H9 (cell line): ENCODE measurements around the gene EPHA2. TPM values are rescaled to one million over a fixed set of nuclear protein-coding genes. Genes with fewer than 3 reads are reported as not detected.

ENCODE experiments used
- DNase-seq: peaks from one replicate; pipeline ENCODE4 v3.0.0-alpha.2; 2017
- H2AFZ ChIP-seq: one replicate; pipeline ENCODE4 v1.6.1; 2013; ENCODE audit warnings: mild to moderate bottlenecking, low read length, control low read depth, moderate library complexity
- H2AK5ac ChIP-seq: 2 replicates; pipeline ENCODE4 v1.6.1; 2013; ENCODE audit warnings: low read length, control low read depth, mixed read lengths; ENCODE audit not compliant: insufficient read length
- H2BK120ac ChIP-seq: one replicate; pipeline ENCODE4 v1.6.1; 2013; ENCODE audit warnings: low read depth, mild to moderate bottlenecking, low read length, control low read depth, inconsistent platforms; ENCODE audit not compliant: poor library complexity, severe bottlenecking
- H2BK12ac ChIP-seq: 2 replicates; pipeline ENCODE4 v1.6.1; 2013; ENCODE audit warnings: low read length, control low read depth, mixed read lengths, low read depth; ENCODE audit not compliant: insufficient read length
- H2BK15ac ChIP-seq: 2 replicates; pipeline ENCODE4 v1.6.1; 2013; ENCODE audit warnings: low read depth, low read length, control low read depth
- H2BK20ac ChIP-seq: one replicate; pipeline ENCODE4 v1.6.1; 2013; ENCODE audit warnings: low read depth, mild to moderate bottlenecking, low read length, control low read depth, inconsistent platforms; ENCODE audit not compliant: poor library complexity, severe bottlenecking
- H2BK5ac ChIP-seq: 2 replicates; pipeline ENCODE4 v1.6.1; 2013; ENCODE audit warnings: low read length, control low read depth, mixed read lengths; ENCODE audit not compliant: insufficient read length
- H3K14ac ChIP-seq: 2 replicates; pipeline ENCODE4 v1.6.1; 2013; ENCODE audit warnings: low read length, control low read depth; ENCODE audit not compliant: insufficient read depth
- H3K18ac ChIP-seq: 2 replicates; pipeline ENCODE4 v1.6.1; 2013; ENCODE audit warnings: low read depth, mild to moderate bottlenecking, mixed read lengths, low read length, control low read depth; ENCODE audit not compliant: insufficient read length
- H3K23ac ChIP-seq: 2 replicates; pipeline ENCODE4 v1.6.1; 2013; ENCODE audit warnings: low read length, control low read depth, mixed read lengths, low read depth; ENCODE audit not compliant: insufficient read length
- H3K23me2 ChIP-seq: 2 replicates; pipeline ENCODE4 v1.6.1; 2013; ENCODE audit warnings: low read depth, mild to moderate bottlenecking, mixed read lengths, low read length, control low read depth; ENCODE audit not compliant: insufficient read length, poor library complexity, severe bottlenecking
- H3K27ac ChIP-seq: 2 replicates; pipeline ENCODE4 v1.5.1; 2013; ENCODE audit warnings: low read length, control low read depth, mixed read lengths, low read depth; ENCODE audit not compliant: insufficient read length
- H3K27me3 ChIP-seq: 2 replicates; pipeline ENCODE4 v1.6.1; 2013; ENCODE audit warnings: low read length, control low read depth, inconsistent platforms; ENCODE audit not compliant: insufficient read depth
- H3K4ac ChIP-seq: 2 replicates; pipeline ENCODE4 v1.6.1; 2013; ENCODE audit warnings: low read depth, mild to moderate bottlenecking, control low read depth, inconsistent platforms, low read length, moderate library complexity
- H3K4me1 ChIP-seq: 2 replicates; pipeline ENCODE4 v1.6.1; 2013; ENCODE audit warnings: low read length, control low read depth, inconsistent platforms; ENCODE audit not compliant: insufficient read depth
- H3K4me2 ChIP-seq: 2 replicates; pipeline ENCODE4 v1.6.1; 2013; ENCODE audit warnings: low read length, control low read depth, mixed read lengths; ENCODE audit not compliant: insufficient read length, insufficient read depth
- H3K56ac ChIP-seq: 2 replicates; pipeline ENCODE4 v1.6.1; 2013; ENCODE audit warnings: low read depth, mild to moderate bottlenecking, mixed read lengths, low read length, control low read depth; ENCODE audit not compliant: insufficient read length
- H3K79me1 ChIP-seq: 2 replicates; pipeline ENCODE4 v1.6.1; 2013; ENCODE audit warnings: low read depth, mild to moderate bottlenecking, moderate library complexity, low read length, control low read depth, inconsistent platforms; ENCODE audit not compliant: insufficient read depth, poor library complexity, severe bottlenecking
- H3K79me2 ChIP-seq: 2 replicates; pipeline ENCODE4 v1.6.1; 2013; ENCODE audit warnings: low read length, control low read depth, inconsistent platforms; ENCODE audit not compliant: insufficient read depth
- H3K9ac ChIP-seq: 2 replicates; pipeline ENCODE4 v1.6.1; 2013; ENCODE audit warnings: low read length, control low read depth, mixed read lengths; ENCODE audit not compliant: insufficient read length; ENCODE audit errors: extremely low read depth
- H3K9me3 ChIP-seq: one replicate; pipeline ENCODE4 v1.6.1; 2013; ENCODE audit warnings: low read depth, low read length, inconsistent platforms; ENCODE audit not compliant: control insufficient read depth
- H3T11ph ChIP-seq: one replicate; pipeline ENCODE4 v1.6.1; 2013; ENCODE audit warnings: mild to moderate bottlenecking, low read length, control low read depth, inconsistent platforms
- H4K20me1 ChIP-seq: one replicate; pipeline ENCODE4 v1.6.1; 2013; ENCODE audit not compliant: control insufficient read depth, insufficient read length, insufficient read depth
- H4K5ac ChIP-seq: 2 replicates; pipeline ENCODE4 v1.6.1; 2013; ENCODE audit warnings: low read depth, mild to moderate bottlenecking, mixed read lengths, low read length, control low read depth; ENCODE audit not compliant: insufficient read length
- H4K8ac ChIP-seq: replicated peaks from 2 replicates; pipeline ENCODE4 v1.6.1; 2013; ENCODE audit warnings: low read length, control low read depth, mixed read lengths, low read depth; ENCODE audit not compliant: insufficient read length
- H4K91ac ChIP-seq: 2 replicates; pipeline ENCODE4 v1.6.1; 2013; ENCODE audit warnings: low read depth, mild to moderate bottlenecking, moderate library complexity, mixed read lengths, low read length, control low read depth; ENCODE audit not compliant: insufficient read length
- H3K27ac Mint-ChIP-seq, 3 experiments: 2 replicates in 2 of 3; 3 replicates in 1 of 3; pipeline ENCODE4 v1.8.0; 2020 to 2021; ENCODE audit warnings: mixed read lengths in 3 of 3, mild to moderate bottlenecking in 1 of 3, moderate library complexity in 1 of 3
- H3K27me3 Mint-ChIP-seq: 2 replicates; pipeline ENCODE4 v1.8.0; 2021; ENCODE audit warnings: low read depth, mild to moderate bottlenecking, moderate library complexity, mixed read lengths
- H3K36me3 Mint-ChIP-seq, 3 experiments: 2 replicates in 2 of 3; 3 replicates in 1 of 3; pipeline ENCODE4 v1.8.0; 2020 to 2021; ENCODE audit warnings: low read depth in 3 of 3, mixed read lengths in 3 of 3; ENCODE audit not compliant: insufficient read depth in 1 of 3
- H3K4me1 Mint-ChIP-seq, 2 experiments: 2 replicates each; pipeline ENCODE4 v1.8.0; 2020; ENCODE audit warnings: mixed read lengths in 2 of 2
- H3K4me3 Mint-ChIP-seq, 2 experiments: 2 replicates in 1 of 2; 3 replicates in 1 of 2; pipeline ENCODE4 v1.8.0; 2020 to 2021; ENCODE audit warnings: mild to moderate bottlenecking in 2 of 2, mixed read lengths in 2 of 2, moderate library complexity in 1 of 2
- H3K9me3 Mint-ChIP-seq, 2 experiments: 2 replicates in 1 of 2; 3 replicates in 1 of 2; pipeline ENCODE4 v1.8.0; 2020; ENCODE audit warnings: mild to moderate bottlenecking in 2 of 2, mixed read lengths in 2 of 2, moderate library complexity in 1 of 2
- WGBS: extraction: QIAGEN DNeasy Blood & Tissue Kit; methylation state at CpG from one replicate; pipeline ENCODE4 v1.1.7; 2013; ENCODE audit warnings: missing lambda C conversion rate, low lambda C conversion rate, mixed read lengths; ENCODE audit not compliant: insufficient read length; ENCODE audit errors: extremely low coverage; 5-methylcytosine and 5-hydroxymethylcytosine counted together
- total RNA-seq: library from RNA; stranded (reverse); gene quantifications from 2 replicates; pipeline ENCODE4 v1.2.1, GENCODE V29; 2021
- TF ChIP-seq, protein P1 (sequence below): fragments of 200-600 bp; sonication (generic); conservative IDR thresholded peaks from 3 replicates; pipeline ENCODE4 v1.8.0; 2021; ENCODE audit warnings: antibody characterized with exemption, mild to moderate bottlenecking

Gene EPHA2
- total RNA-seq, 1 experiment from 2014 or later = 33.1 TPM

DNA sequence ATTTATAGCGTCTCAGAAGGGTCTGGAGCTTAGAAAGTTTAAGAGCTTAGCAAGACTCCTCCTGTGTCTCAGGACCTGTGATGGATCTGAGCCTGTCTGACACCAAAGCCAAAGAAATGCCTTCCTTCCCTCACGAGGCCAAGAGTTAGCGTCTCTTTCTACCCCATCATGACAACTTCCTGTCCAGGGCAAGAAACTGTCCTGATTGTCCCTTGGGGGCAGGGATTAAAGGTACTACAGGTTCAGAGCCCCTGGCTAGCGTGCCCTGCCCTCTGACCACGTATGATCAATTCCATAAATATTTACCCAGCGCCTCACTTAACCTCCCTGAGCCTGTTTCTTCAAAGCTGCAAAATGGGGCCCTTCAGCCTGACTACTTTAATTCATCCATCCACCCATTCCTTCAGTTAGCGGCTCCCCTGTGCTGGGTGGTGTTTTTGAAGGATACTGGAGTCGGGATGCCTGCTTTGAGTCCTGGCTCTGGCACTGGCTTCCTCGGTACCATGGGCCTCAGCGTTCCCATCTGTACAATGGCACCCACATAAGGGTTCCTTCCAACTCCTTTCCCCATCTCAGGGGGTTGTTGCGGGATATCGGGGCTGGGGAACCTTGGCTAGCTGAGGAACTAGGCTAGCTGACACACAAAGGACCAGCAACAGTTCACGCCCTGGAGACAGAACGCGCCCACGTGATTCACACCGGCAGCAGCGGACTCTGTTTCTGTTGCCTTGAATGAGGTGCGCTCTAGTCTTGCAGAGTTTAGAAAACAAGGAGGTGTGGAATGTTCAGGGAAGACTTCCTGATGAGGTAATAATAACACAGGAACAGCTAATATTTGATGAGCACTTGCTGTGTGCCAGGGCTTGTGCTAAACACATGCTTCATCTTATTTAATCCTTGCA lies 23.0 kb upstream of the EPHA2 start:
- H3K36me3 Mint-ChIP-seq = no peaks in the 10 kb centered on the region
- H3K14ac ChIP-seq = no peak overlapping the region
- H4K5ac ChIP-seq = no peak overlapping the region
- H3K4me1 ChIP-seq = no peaks in the 10 kb centered on the region
- no peak overlapping the region for H2AK5ac ChIP-seq
- WGBS = no CpG with 5 or more reads among the region's 19 CpGs
- H3K79me2 ChIP-seq = no peaks in the 10 kb centered on the region
- no peak overlapping the region for H4K91ac ChIP-seq
- H2BK5ac ChIP-seq = no peak overlapping the region
- no peaks in the 10 kb centered on the region for H4K20me1 ChIP-seq
- H3K23ac ChIP-seq = no peak overlapping the region
- peaks cover 1% of the 10 kb centered on the region for H3K27me3 Mint-ChIP-seq
- H3K4ac ChIP-seq = no peak overlapping the region
- no peak overlapping the region for H2BK15ac ChIP-seq
- H3K27ac Mint-ChIP-seq = peak overlapping the region in 1 of 3 experiments; percentile 73; a peak in 2 of 7 replicates
- H3K27ac ChIP-seq = no peak overlapping the region
- H3K27me3 ChIP-seq = no peaks in the 10 kb centered on the region
- no peak for DNase-seq
- H2BK20ac ChIP-seq = no peak overlapping the region
- TF ChIP-seq, protein P1, sequence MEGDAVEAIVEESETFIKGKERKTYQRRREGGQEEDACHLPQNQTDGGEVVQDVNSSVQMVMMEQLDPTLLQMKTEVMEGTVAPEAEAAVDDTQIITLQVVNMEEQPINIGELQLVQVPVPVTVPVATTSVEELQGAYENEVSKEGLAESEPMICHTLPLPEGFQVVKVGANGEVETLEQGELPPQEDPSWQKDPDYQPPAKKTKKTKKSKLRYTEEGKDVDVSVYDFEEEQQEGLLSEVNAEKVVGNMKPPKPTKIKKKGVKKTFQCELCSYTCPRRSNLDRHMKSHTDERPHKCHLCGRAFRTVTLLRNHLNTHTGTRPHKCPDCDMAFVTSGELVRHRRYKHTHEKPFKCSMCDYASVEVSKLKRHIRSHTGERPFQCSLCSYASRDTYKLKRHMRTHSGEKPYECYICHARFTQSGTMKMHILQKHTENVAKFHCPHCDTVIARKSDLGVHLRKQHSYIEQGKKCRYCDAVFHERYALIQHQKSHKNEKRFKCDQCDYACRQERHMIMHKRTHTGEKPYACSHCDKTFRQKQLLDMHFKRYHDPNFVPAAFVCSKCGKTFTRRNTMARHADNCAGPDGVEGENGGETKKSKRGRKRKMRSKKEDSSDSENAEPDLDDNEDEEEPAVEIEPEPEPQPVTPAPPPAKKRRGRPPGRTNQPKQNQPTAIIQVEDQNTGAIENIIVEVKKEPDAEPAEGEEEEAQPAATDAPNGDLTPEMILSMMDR = no peak
- no peak overlapping the region for H3K56ac ChIP-seq
- H4K8ac ChIP-seq = no peak overlapping the region
- no peak overlapping the region for H2AFZ ChIP-seq
- no peak overlapping the region for H3K9ac ChIP-seq
- H2BK12ac ChIP-seq = no peak overlapping the region
- no peak overlapping the region for H3T11ph ChIP-seq
- H3K9me3 Mint-ChIP-seq = no peaks in the 10 kb centered on the region
- no peaks in the 10 kb centered on the region for H3K23me2 ChIP-seq
- H3K4me3 Mint-ChIP-seq = no peak overlapping the region
- no peaks in the 10 kb centered on the region for H3K79me1 ChIP-seq
- no peak overlapping the region for H3K4me2 ChIP-seq
- no peak overlapping the region for H2BK120ac ChIP-seq
- peaks cover 15 to 32% of the 10 kb centered on the region in 2 experiments for H3K4me1 Mint-ChIP-seq
- H3K9me3 ChIP-seq = no peaks in the 10 kb centered on the region
- no peak overlapping the region for H3K18ac ChIP-seq
